ENCODE results near the gene CPAMD8.

- no peak for TF ChIP-seq CTCF (IDR thresholded peaks at IDR 0.05)
- TF ChIP-seq POLR2A (IDR thresholded peaks at IDR 0.05): no peak
These were observed 82.5 kb downstream of the CPAMD8 start for GRCh38 chr19:16943942-16944625.

Measured in right lobe of liver (tissue), 4 donors.